HepG2 (cell line): ENCODE results near the gene TMEM53. TPM values are rescaled to one million over a fixed set of nuclear protein-coding genes. Genes with fewer than 3 reads are reported as not detected.

Source experiments
- ATF3 ChIP-seq: sonication (generic); formaldehyde crosslinking; IDR thresholded peaks from 2 replicates; pipeline ENCODE4 v1.4.0; 2020; ENCODE audit warnings: missing genetic modification reagents
- CEBPZ ChIP-seq: IDR thresholded peaks from 2 replicates; pipeline ENCODE4 v1.6.1; 2012; ENCODE audit warnings: low read length, improper control_type of control experiment
- CHD2 ChIP-seq: IDR thresholded peaks from 2 replicates; pipeline ENCODE4 v1.6.1; 2011; ENCODE audit warnings: low read depth, low read length, improper control_type of control experiment
- FUBP1 ChIP-seq: sonication (generic); formaldehyde crosslinking; IDR thresholded peaks from 2 replicates; pipeline ENCODE4 v1.5.1; 2020; ENCODE audit warnings: missing genetic modification reagents, mild to moderate bottlenecking, borderline replicate concordance
- KDM6A ChIP-seq: IDR thresholded peaks from 2 replicates; pipeline ENCODE4 v1.6.1; 2016; ENCODE audit warnings: low read depth
- MAFK ChIP-seq, 2 experiments: IDR thresholded peaks in 1 of 2; conservative IDR thresholded peaks in 1 of 2; 2 replicates each; pipeline ENCODE4 v1.6.1; 2011; ENCODE audit warnings: improper control_type of control experiment in 2 of 2, low read length in 2 of 2
- MIXL1 ChIP-seq: IDR thresholded peaks from 2 replicates; pipeline ENCODE4 v1.6.1; 2016
- MTF2 ChIP-seq: sonication (generic); formaldehyde crosslinking; IDR thresholded peaks from 2 replicates; pipeline ENCODE4 v1.5.0; 2020; ENCODE audit warnings: missing genetic modification reagents, borderline replicate concordance
- SIX1 ChIP-seq: sonication (generic); formaldehyde crosslinking; IDR thresholded peaks from 2 replicates; pipeline ENCODE4 v1.4.0; 2020; ENCODE audit warnings: missing genetic modification reagents, borderline replicate concordance
- SSRP1 ChIP-seq: IDR thresholded peaks from 2 replicates; pipeline ENCODE4 v1.6.1; 2016; ENCODE audit warnings: control low read depth
- ZBTB14 ChIP-seq: sonication (generic); formaldehyde crosslinking; IDR thresholded peaks from 2 replicates; pipeline ENCODE4 v1.4.0; 2020; ENCODE audit warnings: missing genetic modification reagents
- ZFP62 ChIP-seq: sonication (generic); formaldehyde crosslinking; IDR thresholded peaks from 2 replicates; pipeline ENCODE4 v1.4.0; 2020; ENCODE audit warnings: missing genetic modification reagents
- ZMYM4 ChIP-seq: sonication (generic); formaldehyde crosslinking; IDR thresholded peaks from 2 replicates; pipeline ENCODE4 v1.8.1; 2023; ENCODE audit warnings: mild to moderate bottlenecking, missing genetic modification reagents
- ZNF629 ChIP-seq: sonication (generic); formaldehyde crosslinking; conservative IDR thresholded peaks from 2 replicates; pipeline ENCODE4 v1.5.0; 2020; ENCODE audit warnings: missing genetic modification reagents
- ZNF891 ChIP-seq: sonication (generic); formaldehyde crosslinking; IDR thresholded peaks from 2 replicates; pipeline ENCODE4 v1.5.0; 2020; ENCODE audit warnings: mild to moderate bottlenecking, missing genetic modification reagents
- polyA plus RNA-seq, 8 experiments: library from polyadenylated mRNA; depleted of rRNA in 3 of 8; stranded (reverse) in 7 of 8; unstranded in 1 of 8; fragments of >200 nt; fragmentation: Illumina TruSeq in 4 of 8; extraction: Trizol in 4 of 8; gene quantifications; 2 replicates each; pipeline versions ENCODE4 v1.2.1 to v1.2.3, GENCODE V29; 2011 to 2016; ENCODE audit warnings: low read depth in 4 of 8, missing spikeins in 1 of 8, mixed read lengths in 1 of 8; ENCODE audit not compliant: insufficient read depth in 1 of 8
- total RNA-seq, 5 experiments: library from RNA; depleted of rRNA; stranded (reverse); fragments of >200 nt; fragmentation: Illumina TruSeq; extraction: Trizol; gene quantifications; 2 replicates each; pipeline ENCODE4 v1.2.3, GENCODE V29; 2016; ENCODE audit warnings: low read depth in 1 of 5

TMEM53 gene
- total and polyA plus RNA-seq, 2 of the 13 experiments (the other 11 are each of a cell fraction or from before 2014, with no cell fraction given) = 12.6 to 20.2 TPM

- TF ChIP-seq ZFP62 = no peak
- TF ChIP-seq MTF2 (CRISPR knock-in tag) = no peak
- TF ChIP-seq CHD2 = no peak
- TF ChIP-seq MAFK (conservative IDR thresholded peaks at IDR 0.05 in 1 of 2, IDR thresholded peaks at IDR 0.05 in 1 of 2; ENCODE audit: low read length in 2 of 2) = peak in 1 of 2 experiments; percentile 30; a peak in 1 of 4 replicates
- no peak for TF ChIP-seq SSRP1
- TF ChIP-seq KDM6A (CRISPR knock-in tag) = no peak
- no peak for TF ChIP-seq ATF3 (CRISPR knock-in tag)
- TF ChIP-seq ZMYM4 = no peak
- TF ChIP-seq FUBP1 (CRISPR knock-in tag) = no peak
- TF ChIP-seq MIXL1 (CRISPR knock-in tag) = no peak
- no peak for TF ChIP-seq ZNF891 (CRISPR knock-in tag)
- peak; percentile 89 for TF ChIP-seq ZNF629 (CRISPR knock-in tag)
- no peak for TF ChIP-seq ZBTB14 (CRISPR knock-in tag)
- no peak for TF ChIP-seq CEBPZ
- TF ChIP-seq SIX1 = no peak
These were observed 39.6 kb downstream of the TMEM53 start (continued) for GRCh38 chr1:44634606-44635189.
